GM19455 (cell line): Measurements from ENCODE around the gene TIMM17A.
"Not testable (repeated sequence)": the region's sequence is repeated elsewhere in the genome, so short reads cannot be mapped to it uniquely, and the experiment has no call there.

Experiments used
- ATAC-seq: cut with Tn5 transposase; IDR thresholded peaks from one replicate; pipeline ENCODE4 v1.9.1; 2021; ENCODE audit not compliant: unreplicated experiment

TIMM17A gene

DNA sequence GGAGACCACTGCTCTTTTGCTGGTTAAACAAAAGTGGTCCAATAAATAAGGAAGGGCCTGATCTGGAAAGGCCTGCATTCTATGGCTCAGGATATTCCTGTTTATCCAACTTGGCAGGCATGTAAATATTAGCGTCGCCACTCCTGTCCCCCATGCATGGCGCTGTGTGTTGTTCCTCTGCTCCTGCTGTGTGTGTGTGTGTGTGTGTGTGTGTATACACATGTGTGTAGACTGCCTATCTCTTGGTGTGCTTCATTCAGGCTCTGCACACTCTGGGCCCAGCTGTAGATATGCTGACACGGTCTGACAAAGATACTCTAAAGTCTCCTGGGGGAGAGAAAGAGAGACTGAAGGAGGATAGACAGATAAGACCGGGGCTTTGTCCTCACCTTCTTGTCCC, 15.7 kb upstream of the TIMM17A start:
- no peak for ATAC-seq

DNA sequence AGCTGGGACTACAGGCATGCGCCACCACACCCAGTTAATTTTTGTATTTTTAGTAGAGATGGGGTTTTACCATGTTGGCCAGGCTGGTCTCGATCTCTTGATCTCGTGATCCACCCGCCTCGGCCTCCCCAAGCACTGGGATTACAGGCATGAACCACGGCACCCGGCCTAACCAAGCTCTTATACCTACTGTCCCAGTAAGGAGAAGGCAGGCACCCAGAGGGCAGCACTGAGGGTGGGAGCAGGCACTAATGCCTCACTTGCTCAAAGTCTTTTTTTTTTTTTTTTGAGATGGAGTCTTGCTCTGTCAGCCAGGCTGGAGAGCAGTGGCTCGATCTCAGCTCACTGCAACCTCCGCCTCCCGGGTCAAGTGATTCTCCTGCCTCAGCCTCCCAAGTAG, 15.0 kb upstream of the TIMM17A start:
- not testable (repeated sequence) for ATAC-seq

DNA sequence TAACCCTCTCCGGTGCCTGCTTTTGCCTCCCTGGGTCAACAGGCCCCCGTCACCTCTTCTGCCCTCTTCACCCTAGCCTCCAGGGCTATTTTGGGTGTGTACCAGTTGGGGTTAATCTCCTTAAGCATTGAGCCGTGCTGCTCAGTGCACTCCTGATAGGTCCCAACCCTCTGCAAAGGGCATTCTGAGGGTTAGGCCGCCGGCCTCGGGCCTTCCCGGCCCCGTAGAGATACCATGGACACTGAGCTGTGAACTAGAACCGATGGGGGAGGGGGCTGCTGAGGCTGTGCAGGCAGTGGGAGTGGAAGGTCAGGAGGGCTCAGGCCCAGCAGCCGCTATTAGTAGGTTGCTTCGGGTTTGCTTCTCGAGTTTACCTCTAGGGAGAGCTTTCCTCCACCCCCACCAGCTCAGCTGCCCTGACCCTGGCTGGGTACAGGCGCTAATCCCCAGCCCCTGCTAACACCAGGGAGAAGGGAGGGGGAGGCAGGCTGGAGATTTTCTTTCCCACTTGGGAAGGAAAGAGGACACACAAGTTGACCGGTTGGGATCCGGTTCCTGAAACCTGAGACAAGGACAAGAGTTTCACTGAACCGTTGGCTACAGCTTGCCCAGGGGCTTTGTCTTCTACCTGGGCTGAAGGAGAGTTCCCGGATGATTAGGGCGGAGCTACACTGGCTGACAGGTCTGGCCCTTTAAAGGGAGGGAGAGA, 13.7 kb upstream of the TIMM17A start:
- ATAC-seq: no peak

DNA sequence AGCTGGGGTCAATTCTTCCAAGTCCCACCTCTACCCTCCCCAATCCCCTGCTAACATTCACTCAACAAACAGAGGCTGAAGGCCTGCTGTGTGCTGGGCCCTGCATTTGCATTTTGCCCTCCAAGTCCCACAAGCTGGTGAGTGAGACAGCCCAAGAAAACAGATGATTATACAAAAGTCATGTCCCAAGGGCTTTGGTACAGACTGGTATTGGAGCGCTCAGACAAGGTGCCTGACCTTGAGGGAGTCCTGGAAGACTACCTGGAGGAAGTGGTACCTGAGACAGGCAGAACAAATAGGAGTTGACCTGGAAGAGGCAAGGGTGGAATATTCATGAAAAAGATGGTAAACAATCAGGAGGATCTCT, 13.2 kb upstream of the TIMM17A start:
- no peak for ATAC-seq

DNA sequence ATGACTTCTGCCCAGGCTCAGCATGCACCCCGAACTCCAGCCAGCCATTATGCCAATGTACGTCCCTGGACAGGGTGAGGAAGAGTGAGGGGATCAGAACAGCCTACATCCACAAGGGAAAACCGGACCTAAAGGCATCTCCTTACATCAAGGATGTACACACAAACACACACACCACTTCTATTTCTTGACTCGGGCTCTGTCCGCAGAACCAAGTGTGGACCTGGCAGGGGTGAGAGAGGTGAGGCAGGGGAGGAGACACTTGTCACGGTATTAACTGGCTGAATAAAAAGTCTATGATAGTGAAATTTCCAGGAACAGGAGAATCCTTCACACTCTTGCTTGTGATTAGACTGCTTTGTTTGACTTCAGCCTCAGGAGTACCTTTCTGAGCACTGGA, 11.3 kb upstream of the TIMM17A start:
- no peak for ATAC-seq

DNA sequence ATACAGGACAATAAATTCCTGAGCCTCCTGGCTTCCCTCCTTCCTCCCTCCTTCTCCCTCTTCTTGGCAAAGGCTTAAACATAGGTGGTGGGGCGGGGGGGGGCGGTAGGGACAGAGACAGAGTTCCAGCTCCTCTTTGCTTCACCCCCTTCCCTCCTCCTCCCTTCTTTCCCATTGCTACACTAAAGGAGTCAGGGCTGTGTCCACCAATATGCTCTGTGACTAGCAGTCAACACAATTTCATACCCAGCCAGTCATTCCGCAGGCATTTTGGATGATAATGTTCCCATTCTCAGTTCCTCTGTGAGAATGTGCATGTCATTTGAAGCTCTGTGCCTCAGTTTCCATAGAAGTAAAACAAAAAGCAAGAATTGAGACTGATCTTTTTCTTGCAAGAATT, 10.7 kb upstream of the TIMM17A start:
- no peak for ATAC-seq

DNA sequence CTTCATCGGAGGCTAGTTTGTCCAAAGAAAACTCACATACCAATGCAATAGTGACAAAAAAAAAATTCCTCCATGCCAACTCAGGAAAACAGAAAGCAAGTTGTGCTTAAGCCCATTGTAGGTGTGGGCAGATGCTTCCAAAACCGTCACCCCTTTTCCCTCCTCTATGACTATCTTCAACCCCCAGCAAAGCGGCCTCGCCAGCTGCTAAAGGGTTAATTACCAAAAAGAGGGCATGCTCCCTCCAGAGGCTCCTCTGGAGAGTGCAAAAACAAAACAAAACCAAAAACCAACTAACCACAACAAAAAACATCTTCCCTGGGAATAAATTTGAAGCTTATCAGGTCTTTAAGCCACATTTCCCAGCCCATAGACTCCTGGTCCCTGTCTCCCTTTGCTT, 10.1 kb upstream of the TIMM17A start:
- ATAC-seq: no peak

DNA sequence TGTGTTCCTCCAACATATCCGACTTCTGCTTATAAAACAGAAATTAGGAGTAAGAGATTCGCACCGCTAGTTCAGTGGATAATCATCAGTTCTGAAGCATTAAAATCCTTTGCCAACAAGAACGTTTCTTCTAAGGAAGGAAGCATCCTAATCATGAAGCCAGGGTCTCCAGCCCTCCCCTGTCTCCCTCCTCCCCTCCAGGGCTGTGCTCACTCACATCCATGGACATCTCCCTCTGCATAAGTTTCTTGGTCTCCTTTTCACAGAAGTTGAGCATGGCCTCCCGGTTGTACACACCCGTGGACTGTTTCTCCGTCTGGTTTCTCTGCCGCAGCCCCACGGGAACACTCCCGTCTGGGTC, 9.5 kb upstream of the TIMM17A start:
- ATAC-seq: no peak

DNA sequence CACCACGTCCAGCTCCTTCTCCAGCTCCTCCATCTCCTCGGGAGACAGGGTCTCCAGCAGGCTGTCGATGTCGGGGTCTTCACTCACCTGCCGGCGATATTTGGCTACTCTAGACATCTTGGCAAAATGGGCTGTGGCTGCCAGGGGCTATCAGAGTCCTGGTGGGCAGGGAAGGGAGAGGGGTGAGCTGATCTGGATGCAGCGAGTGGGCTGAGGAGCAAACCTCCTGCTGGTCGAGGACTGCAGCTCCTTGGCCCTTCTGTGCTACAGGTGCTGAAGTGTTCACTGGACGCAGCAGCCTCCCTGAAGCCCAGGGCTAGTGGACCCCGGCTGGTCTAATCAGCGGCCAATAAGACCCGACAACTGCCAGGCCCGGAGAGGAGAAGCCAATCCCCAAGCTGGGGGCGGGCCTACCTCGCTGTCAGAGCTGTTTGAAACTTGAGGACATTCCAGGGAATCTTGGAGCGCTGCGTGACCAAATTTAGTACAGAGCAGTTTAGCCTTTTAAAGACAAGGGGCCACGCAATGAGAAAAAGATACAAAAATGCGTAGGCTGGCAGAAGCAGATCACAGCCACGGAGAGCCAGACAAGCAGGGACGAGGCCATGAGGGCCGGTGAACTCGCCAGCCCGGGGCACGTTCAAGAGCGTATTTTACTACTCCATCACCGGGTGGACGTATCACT, 8.9 kb upstream of the TIMM17A start, which contains the start of gene LMOD1:
Gene LMOD1 (minus strand): TSS at position 325 of the 685 bp plus-strand sequence. CDS start 208 bp downstream, at position 117.
- no peak for ATAC-seq

DNA sequence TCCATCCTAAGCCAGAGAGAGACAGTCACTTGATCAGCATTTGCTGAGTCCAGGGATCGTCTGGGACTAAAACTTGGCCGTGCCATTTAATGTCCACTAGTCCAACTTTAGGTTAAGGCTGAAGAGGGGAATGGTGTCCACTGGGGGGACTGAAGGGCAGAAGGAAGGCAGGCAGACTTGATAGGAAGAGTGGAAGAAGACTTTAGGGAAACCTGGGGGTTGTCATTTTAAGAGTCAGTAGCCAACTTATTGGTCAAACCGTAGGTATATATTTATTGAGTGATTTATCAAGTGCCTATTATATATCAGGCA, 7.7 kb upstream of the TIMM17A start:
- ATAC-seq: no peak

DNA sequence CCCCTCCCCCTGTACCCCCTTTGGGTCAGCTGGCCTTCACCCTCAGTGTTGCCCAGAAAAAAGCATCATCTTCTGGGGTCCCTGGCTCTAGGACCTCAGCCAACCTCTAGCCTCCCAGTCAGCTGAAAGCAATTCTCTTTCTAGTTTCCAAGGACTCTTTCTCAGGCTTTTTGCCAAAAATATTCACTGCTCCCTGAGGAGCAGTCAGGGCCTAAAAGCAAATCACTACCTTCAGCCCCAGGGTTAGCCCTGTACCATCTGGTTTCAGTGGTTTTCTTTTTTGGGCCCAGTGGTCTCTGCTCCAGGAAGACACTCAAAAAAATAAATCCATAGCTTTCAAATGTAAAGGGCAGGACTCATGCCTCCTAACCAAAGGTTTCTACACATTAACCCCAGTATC, 5.8 kb upstream of the TIMM17A start:
- ATAC-seq: no peak

DNA sequence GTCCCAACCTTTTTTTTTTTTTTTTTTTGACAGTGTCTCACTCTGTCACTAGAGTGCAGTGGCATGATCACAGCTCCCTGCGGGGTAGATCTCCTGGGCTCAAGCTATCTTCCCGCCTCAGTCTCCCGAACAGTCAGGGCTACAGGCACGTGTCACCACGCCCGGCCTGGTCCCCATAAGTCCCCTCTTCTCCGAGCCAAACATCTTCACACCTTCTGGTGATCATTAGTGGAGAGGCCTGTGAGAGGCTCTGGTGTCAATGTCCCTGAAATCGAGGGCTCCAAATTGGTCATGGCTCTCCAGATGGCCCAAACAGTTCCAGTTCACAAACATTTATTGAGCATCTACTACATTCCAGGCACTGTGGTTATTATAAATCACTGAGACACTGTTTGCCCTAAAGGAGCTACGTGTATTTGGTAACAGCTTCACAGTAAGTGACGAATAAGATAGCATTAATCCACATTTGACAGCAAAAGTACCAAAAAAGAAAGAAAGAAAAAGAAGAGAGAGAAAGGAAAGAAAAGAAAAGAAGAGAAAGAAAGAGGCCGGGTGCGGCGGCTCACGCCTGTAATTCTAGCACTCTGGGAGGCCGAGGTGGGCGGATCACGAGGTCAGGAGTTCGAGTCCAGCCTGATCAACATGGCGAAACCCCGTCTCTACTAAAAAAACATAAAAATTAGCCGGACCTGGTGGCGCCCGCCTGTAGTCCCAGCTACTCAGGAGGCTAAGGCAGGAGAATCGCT, 867 bp upstream of the TIMM17A start:
- ATAC-seq: no peak

DNA sequence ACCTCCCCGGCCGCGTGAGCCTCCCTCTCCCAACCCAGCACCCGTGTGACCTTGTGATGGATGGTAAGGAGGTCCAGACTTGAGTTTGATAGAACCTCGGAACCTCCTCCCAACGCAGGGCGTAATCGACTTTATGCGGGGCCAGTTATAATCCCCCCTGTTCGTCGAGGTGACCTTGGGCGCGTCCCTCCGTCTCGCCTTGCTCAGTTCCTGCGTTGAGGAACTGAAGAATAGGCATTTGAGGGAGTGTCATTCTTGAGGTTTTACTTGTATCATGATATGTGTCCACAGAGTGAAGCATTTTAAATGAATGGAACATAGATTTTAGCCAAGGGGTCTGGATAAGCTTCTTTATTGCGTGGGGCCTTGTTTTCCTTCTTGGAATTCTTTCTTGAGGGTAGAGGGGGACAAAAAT, 433 bp downstream of the TIMM17A start:
- ATAC-seq: no peak

DNA sequence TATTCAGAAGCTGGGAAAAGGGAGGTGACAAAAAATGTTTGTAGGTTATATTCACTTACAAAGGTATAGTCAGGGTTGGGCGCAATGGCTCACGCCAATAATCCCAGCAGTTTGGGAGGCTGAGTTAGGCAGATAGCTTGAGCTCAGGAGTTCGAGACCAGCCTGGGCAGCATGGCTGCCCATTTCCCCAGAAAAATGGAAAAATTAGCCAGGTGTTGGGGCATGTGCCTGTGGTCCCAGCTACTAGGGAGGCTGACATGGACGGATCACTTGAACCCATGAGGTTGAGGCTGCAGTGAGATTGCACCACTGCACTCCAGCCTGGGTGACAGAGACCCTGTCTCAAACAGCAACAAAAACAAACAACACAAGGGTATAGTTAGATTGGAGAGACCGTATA, 3.0 kb downstream of the TIMM17A start:
- ATAC-seq: no peak

DNA sequence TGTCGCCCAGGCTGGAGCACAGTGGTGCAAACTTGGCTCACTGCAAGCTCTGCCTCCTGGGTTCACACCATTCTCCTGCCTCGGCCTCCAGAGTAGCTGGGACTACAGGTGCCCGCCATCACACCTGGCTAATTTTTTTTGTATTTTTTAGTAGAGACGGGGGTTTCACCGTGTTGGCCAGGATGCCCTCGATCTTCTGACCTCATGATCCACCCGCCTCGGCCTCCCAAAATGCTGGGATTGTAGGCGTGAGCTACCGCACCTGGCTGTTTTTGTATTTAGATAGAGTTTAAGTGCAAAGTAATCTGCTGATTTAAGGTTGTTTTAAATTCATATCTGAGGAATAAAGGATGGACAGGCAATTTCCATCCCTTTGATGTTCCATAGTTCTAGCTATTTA, 7.1 kb downstream of the TIMM17A start:
- not testable (repeated sequence) for ATAC-seq

DNA sequence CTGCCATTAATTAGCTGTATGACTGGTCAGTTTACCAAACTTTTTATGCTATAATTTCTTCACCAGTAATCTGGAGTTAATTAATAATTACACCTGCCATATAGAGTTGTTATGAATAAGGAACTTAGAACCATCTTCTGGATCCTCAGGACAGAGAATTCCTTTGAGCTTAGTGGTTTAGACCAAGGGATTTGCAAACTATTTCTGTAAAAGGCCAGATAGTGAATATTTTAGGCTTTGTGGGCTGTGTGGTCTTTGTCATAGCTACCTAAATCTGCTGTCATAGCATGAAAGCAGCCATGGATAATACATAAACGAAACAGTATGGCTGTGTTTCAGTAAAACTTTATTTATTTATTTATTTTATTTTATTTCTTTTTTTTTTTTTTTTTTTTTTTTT, 9.0 kb downstream of the TIMM17A start:
- ATAC-seq: no peak

DNA sequence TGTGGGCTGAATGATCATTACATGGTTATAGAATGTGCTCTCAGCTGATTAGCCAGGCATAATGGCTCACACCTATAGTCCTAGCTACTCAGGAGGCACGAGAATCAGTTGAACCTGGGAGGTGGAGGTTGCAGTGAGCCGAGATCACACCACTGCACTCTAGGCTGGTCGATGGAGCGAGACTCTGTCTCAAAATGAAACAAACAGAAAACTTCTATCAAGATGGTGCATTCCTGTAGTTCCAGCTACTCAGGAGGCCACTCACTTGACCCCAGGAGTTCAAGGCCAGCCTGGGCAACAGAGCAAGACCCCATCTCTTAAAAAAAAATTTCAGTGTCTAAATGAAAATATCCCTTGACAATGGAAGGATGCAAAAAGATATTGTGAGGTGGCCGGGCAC, 10.9 kb downstream of the TIMM17A start:
- ATAC-seq: no peak

DNA sequence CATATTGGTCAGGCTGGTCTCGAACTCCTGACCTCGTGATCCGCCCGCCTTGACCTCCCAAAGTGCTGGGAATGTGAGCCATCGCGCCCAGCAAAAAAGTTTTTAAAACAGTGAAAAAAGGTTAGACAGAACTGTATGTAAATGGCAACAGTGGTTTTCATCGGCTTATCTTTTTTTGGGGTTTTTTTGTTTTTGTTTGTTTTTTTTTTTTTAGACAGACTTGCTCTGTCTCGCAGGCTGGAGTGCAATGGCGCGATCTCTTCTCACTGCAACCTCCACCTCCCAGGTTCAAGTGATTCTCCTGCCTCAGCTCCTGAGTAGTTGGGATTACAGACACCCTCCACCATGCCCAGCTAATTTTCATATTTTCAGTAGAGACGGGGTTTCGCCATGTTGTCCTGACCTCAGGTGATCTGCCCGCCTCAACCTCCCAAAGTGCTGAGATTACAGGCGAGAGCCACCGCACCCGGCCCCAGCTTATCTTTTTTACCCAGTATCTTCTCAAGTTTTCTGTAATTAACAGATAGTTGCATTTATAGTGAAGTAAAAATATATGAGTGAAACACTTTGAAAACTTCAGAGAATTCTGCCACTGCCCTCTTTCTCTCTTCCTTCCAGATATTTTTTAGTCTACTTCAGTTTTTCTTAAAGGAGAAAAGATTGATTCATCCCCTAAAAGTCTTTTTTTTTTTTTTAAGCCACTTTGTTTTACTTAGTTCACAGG, 13.1 kb downstream of the TIMM17A start:
- ATAC-seq: no peak

DNA sequence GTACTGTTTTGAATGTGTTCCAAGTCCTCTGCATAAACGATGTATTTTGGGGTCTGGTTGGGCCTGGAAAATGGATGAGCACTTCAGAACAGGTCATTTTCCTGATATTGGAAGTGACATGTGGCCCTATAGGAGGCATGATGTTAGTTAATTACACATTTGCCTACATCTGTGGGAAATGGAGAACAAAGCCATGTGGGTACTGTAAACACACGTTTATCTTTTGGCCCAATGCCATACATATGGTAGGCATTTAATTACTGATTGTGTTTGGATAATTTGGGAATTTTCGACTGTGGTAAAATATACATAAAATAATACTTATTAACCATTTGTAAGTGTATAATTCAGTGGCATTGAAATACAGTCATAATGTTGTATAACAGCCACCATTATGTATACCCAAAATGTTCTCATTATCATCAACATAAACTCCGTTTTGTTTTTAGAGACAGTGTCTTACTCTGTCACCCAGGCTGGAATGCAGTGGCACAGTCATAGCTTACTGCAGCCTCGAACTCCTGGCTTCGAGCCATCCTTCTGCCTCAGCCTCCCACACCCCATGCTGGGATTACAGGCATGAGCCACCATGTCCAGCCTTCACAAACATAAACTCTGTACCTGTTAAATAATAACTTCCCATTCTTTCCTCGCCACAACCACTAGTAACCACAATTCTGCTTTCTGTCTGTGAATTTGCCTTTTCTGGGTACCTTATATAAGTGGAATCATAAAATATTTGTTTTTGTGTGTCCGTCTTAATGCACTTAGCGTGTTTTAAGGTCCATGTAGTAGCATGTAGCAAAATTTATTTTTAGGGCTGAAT, 15.2 kb downstream of the TIMM17A start:
- no peak for ATAC-seq

DNA sequence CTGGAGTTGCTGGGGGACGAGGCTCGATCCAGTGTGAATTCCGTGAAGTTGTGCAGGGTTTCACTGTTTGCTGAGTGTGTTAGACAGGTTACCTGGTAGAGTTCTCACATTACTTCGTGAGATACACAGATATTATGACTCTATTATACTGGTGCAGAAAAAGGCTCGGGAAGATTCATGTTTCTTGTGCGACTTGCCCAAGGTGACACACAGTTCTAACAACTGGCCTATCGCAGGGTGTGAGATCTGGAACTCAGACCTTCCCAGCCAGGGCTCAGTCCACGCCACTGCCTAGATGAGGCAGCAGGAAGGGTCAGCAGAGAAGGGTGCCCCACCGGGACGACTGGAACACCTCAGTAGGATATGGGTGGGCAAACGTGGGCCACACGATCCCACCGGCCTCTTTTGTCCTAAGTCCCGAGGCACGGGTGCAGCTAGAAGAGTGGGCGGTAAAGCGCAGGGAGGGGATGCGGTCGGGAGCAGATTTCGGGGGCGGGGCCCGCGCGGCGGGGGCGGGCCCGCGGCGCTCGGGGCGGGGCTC, 26.8 kb downstream of the TIMM17A start:
- ATAC-seq: peak; percentile 81
